Spleen (tissue), 7 donors: Measurements from ENCODE around the gene CLEC17A.

Experiments used
- POLR2A ChIP-seq, 3 donors: fragments of 450-650 bp; IDR thresholded peaks; one replicate each; pipeline ENCODE4 v1.5.1; 2017; ENCODE audit warnings: antibody characterized with exemption in 3 of 3, mild to moderate bottlenecking in 1 of 3
- TF ChIP-seq, protein P1 (sequence below), 11 experiments: fragments of 200-600 bp in 7 of 11; fragments of 450-650 bp in 4 of 11; sonication (generic) in 4 of 11; IDR thresholded peaks in 8 of 11; conservative IDR thresholded peaks in 3 of 11; 1 replicate in 7 of 11; 2 replicates in 4 of 11; pipeline versions ENCODE4 v1.4.0 to v1.8.0; 2016 to 2021; ENCODE audit warnings: antibody characterized with exemption in 11 of 11, inconsistent platforms in 4 of 11, mild to moderate bottlenecking in 1 of 11
- donor health status: DM: no; HTN: no; CAD: no; lungs with moderate emphysema.
- donor health status: DM: no; HTN: no; CAD: no.
- donor health status: DM: no; HTN: no; CAD: no.

DNA sequence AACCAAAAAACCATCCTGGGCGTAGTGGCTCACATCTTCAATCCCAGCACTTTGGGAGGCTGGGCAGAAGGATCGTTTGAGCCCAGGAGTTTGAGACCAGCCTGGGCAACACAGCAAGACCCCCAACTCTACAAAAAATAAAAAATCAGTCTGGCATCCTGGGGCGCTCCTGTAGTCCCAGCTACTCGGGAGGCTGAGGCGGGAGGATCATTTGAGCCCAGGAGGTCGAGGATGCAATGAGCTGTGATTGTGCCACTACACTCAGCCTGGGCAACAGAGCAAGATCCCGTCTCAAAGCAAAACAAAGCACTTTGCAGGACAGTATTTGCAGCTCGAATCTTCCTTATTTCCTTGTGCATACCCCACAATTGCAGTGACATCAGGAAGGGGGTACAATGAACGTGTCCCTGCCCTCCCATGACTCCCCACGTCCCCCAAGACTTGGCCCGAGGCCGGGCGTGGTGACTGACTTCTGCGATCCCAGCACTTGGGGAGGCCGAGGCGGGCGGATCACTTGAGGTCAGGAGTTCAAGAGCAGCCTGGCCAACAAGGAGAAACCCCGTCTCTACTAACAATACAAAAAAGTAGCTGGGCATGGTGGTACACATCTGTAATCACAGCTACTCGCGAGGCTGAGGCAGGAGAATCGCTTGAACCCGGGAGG lies 11.9 kb upstream of the CLEC17A start:
- TF ChIP-seq, protein P1, sequence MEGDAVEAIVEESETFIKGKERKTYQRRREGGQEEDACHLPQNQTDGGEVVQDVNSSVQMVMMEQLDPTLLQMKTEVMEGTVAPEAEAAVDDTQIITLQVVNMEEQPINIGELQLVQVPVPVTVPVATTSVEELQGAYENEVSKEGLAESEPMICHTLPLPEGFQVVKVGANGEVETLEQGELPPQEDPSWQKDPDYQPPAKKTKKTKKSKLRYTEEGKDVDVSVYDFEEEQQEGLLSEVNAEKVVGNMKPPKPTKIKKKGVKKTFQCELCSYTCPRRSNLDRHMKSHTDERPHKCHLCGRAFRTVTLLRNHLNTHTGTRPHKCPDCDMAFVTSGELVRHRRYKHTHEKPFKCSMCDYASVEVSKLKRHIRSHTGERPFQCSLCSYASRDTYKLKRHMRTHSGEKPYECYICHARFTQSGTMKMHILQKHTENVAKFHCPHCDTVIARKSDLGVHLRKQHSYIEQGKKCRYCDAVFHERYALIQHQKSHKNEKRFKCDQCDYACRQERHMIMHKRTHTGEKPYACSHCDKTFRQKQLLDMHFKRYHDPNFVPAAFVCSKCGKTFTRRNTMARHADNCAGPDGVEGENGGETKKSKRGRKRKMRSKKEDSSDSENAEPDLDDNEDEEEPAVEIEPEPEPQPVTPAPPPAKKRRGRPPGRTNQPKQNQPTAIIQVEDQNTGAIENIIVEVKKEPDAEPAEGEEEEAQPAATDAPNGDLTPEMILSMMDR (IDR thresholded peaks at IDR 0.05 in 8 of 11, conservative IDR thresholded peaks at IDR 0.05 in 3 of 11): no peak
- TF ChIP-seq POLR2A (IDR thresholded peaks at IDR 0.05): no peak
